Trophoblast cell (in vitro differentiated cells and primary cell): Measurements from ENCODE around the gene ITPK1.

Experiments
- DNase-seq, 2 donors: peaks; one replicate each; pipeline ENCODE4 v3.0.0-alpha.2; 2016
- H2AFZ ChIP-seq: 2 replicates; pipeline ENCODE4 v1.6.1; 2013; ENCODE audit warnings: low read length, moderate library complexity, mild to moderate bottlenecking; ENCODE audit not compliant: insufficient read depth, poor library complexity
- H2AK5ac ChIP-seq: 2 replicates; pipeline ENCODE4 v1.6.1; 2013; ENCODE audit warnings: mild to moderate bottlenecking, low read length
- H2BK120ac ChIP-seq: 2 replicates; pipeline ENCODE4 v1.6.1; 2013; ENCODE audit warnings: low read length, mild to moderate bottlenecking, moderate library complexity; ENCODE audit not compliant: insufficient read depth, poor library complexity
- H2BK12ac ChIP-seq: 2 replicates; pipeline ENCODE4 v1.6.1; 2013; ENCODE audit warnings: mild to moderate bottlenecking, low read length, moderate library complexity
- H2BK5ac ChIP-seq: 2 replicates; pipeline ENCODE4 v1.6.1; 2013; ENCODE audit warnings: low read length, low read depth, moderate library complexity, mild to moderate bottlenecking; ENCODE audit not compliant: poor library complexity
- H3K14ac ChIP-seq: 2 replicates; pipeline ENCODE4 v1.6.1; 2013; ENCODE audit warnings: mild to moderate bottlenecking, low read length
- H3K18ac ChIP-seq: 2 replicates; pipeline ENCODE4 v1.6.1; 2013; ENCODE audit warnings: mild to moderate bottlenecking, low read length
- H3K23ac ChIP-seq: 2 replicates; pipeline ENCODE4 v1.6.1; 2013; ENCODE audit warnings: low read length
- H3K27ac ChIP-seq: 2 replicates; pipeline ENCODE4 v1.5.1; 2013; ENCODE audit warnings: low read depth, mild to moderate bottlenecking, inconsistent platforms, low read length, moderate library complexity
- H3K27me3 ChIP-seq: 2 replicates; pipeline ENCODE4 v1.6.1; 2013; ENCODE audit warnings: inconsistent platforms, mild to moderate bottlenecking, low read length, moderate library complexity; ENCODE audit not compliant: insufficient read depth
- H3K36me3 ChIP-seq, 2 experiments: 1 replicate in 1 of 2; 2 replicates in 1 of 2; pipeline ENCODE4 v1.6.1; 2013; ENCODE audit warnings: low read length in 2 of 2, mild to moderate bottlenecking in 2 of 2, moderate library complexity in 1 of 2; ENCODE audit not compliant: insufficient read depth in 2 of 2, control insufficient read depth in 1 of 2
- H3K4ac ChIP-seq: 2 replicates; pipeline ENCODE4 v1.6.1; 2013; ENCODE audit warnings: low read depth, mild to moderate bottlenecking, low read length, moderate library complexity
- H3K4me1 ChIP-seq, 2 experiments: 1 replicate in 1 of 2; 2 replicates in 1 of 2; pipeline ENCODE4 v1.6.1; 2013; ENCODE audit warnings: low read length in 2 of 2, mild to moderate bottlenecking in 2 of 2, moderate library complexity in 1 of 2; ENCODE audit not compliant: insufficient read depth in 2 of 2, control insufficient read depth in 1 of 2
- H3K4me2 ChIP-seq: 2 replicates; pipeline ENCODE4 v1.6.1; 2013; ENCODE audit warnings: inconsistent platforms, mild to moderate bottlenecking, low read length, moderate library complexity
- H3K4me3 ChIP-seq: 2 replicates; pipeline ENCODE4 v1.5.1; 2013; ENCODE audit warnings: mild to moderate bottlenecking, low read depth, low read length, inconsistent platforms
- H3K79me1 ChIP-seq: one replicate; pipeline ENCODE4 v1.6.1; 2013; ENCODE audit warnings: low read length
- H3K79me2 ChIP-seq: 2 replicates; pipeline ENCODE4 v1.6.1; 2013; ENCODE audit warnings: low read length, mild to moderate bottlenecking; ENCODE audit not compliant: control insufficient read depth, insufficient read depth, poor library complexity
- H3K9ac ChIP-seq: 2 replicates; pipeline ENCODE4 v1.6.1; 2013; ENCODE audit warnings: mild to moderate bottlenecking, low read length
- H3K9me3 ChIP-seq: 2 replicates; pipeline ENCODE4 v1.6.1; 2013; ENCODE audit warnings: low read depth, mild to moderate bottlenecking, control low read depth, inconsistent platforms, low read length; ENCODE audit not compliant: insufficient read depth
- H4K12ac ChIP-seq: 2 replicates; pipeline ENCODE4 v1.6.1; 2013; ENCODE audit warnings: low read depth, mild to moderate bottlenecking, low read length, moderate library complexity
- H4K8ac ChIP-seq: 2 replicates; pipeline ENCODE4 v1.6.1; 2013; ENCODE audit warnings: low read depth, mild to moderate bottlenecking, low read length, moderate library complexity
- H4K91ac ChIP-seq: one replicate; pipeline ENCODE4 v1.6.1; 2013; ENCODE audit warnings: low read depth, mild to moderate bottlenecking, low read length, moderate library complexity
- WGBS: extraction: QIAGEN DNeasy Blood & Tissue Kit; methylation state at CpG from one replicate; pipeline ENCODE4 v1.1.7; 2013; ENCODE audit warnings: missing lambda C conversion rate; ENCODE audit not compliant: insufficient read length, insufficient coverage; ENCODE audit errors: extremely low coverage; 5-methylcytosine and 5-hydroxymethylcytosine counted together

ITPK1 gene

GRCh38 chr14:93054876-93055275 lies 60.8 kb downstream of the ITPK1 start:
- H3K27ac ChIP-seq = no peak overlapping the region
- H3K14ac ChIP-seq = no peak overlapping the region
- H3K4ac ChIP-seq = no peak overlapping the region
- no peak overlapping the region for H2BK120ac ChIP-seq
- no peak overlapping the region for H4K12ac ChIP-seq
- H3K9me3 ChIP-seq = no peaks in the 10 kb centered on the region
- peaks cover 0 to 1% of the 10 kb centered on the region in 2 experiments for H3K4me1 ChIP-seq
- no peak overlapping the region for H4K8ac ChIP-seq
- DNase-seq = no peak
- H3K79me1 ChIP-seq = no peaks in the 10 kb centered on the region
- no peak overlapping the region for H2AFZ ChIP-seq
- H3K9ac ChIP-seq = no peak overlapping the region
- H3K23ac ChIP-seq = no peak overlapping the region
- no peaks in the 10 kb centered on the region for H3K36me3 ChIP-seq
- no peak overlapping the region for H2BK5ac ChIP-seq
- no peak overlapping the region for H3K4me3 ChIP-seq
- H2BK12ac ChIP-seq = no peak overlapping the region
- no peak overlapping the region for H3K18ac ChIP-seq
- no CpG with 5 or more reads among the region's 7 CpGs for WGBS
- H4K91ac ChIP-seq = no peak overlapping the region
- H3K4me2 ChIP-seq = no peak overlapping the region
- H3K79me2 ChIP-seq = no peaks in the 10 kb centered on the region
- H3K27me3 ChIP-seq = no peaks in the 10 kb centered on the region
- H2AK5ac ChIP-seq = no peak overlapping the region

DNA sequence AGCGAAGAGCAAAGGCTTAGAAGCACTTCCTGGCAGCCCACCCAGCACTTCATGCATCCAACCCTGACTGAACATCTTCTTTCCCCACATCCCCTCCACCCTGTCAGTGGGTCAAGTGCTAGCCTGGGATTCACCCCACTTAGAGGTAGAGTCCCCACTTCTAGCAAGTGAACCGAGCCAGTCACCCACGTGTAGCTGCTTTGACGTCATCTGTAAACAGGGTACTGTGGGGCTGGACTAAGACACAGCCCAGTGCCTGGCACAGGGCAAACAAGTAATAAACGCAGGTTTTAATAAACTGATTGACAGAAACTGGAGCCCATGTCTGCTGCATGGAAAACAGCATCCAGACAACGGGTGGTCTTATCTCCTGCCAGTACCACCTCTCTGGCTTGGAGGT lies 61.7 kb downstream of the ITPK1 start:
- Histone ChIP-seq H3K79me2 (no peaks in the 10 kb centered on the region), H3K14ac (no peak overlapping the region), H3K4ac (no peak overlapping the region), H3K9ac (no peak overlapping the region), H3K79me1 (no peaks in the 10 kb centered on the region), H3K4me1 (no peaks in the 10 kb centered on the region), H4K12ac (no peak overlapping the region), H3K36me3 (no peaks in the 10 kb centered on the region), H3K4me2 (no peak overlapping the region), H4K91ac (no peak overlapping the region), H2AK5ac (no peak overlapping the region), H2BK12ac (no peak overlapping the region), H3K27me3 (no peaks in the 10 kb centered on the region), H2AFZ (no peak overlapping the region), H3K27ac (no peak overlapping the region), H3K18ac (no peak overlapping the region), H3K23ac (no peak overlapping the region), H3K9me3 (no peaks in the 10 kb centered on the region), H4K8ac (no peak overlapping the region), H2BK120ac (no peak overlapping the region), H2BK5ac (no peak overlapping the region), H3K4me3 (no peak overlapping the region)
- DNase-seq = no peak
- no CpG with 5 or more reads among the region's 6 CpGs for WGBS

- Histone ChIP-seq H3K36me3 (no peaks in the 10 kb centered on the region), H3K79me2 (no peaks in the 10 kb centered on the region), H3K4ac (no peak overlapping the region), H3K9me3 (no peaks in the 10 kb centered on the region), H4K91ac (no peak overlapping the region), H3K4me2 (no peak overlapping the region), H3K4me3 (no peak overlapping the region), H3K79me1 (no peaks in the 10 kb centered on the region), H2BK12ac (no peak overlapping the region), H2BK5ac (no peak overlapping the region), H2AFZ (no peak overlapping the region), H3K4me1 (no peaks in the 10 kb centered on the region), H3K18ac (no peak overlapping the region), H3K23ac (no peak overlapping the region), H4K8ac (no peak overlapping the region), H3K27ac (no peak overlapping the region), H4K12ac (no peak overlapping the region), H3K9ac (no peak overlapping the region), H3K27me3 (no peaks in the 10 kb centered on the region), H3K14ac (no peak overlapping the region), H2BK120ac (no peak overlapping the region), H2AK5ac (no peak overlapping the region)
- no peak for DNase-seq
- WGBS = no CpG with 5 or more reads among the region's 9 CpGs
Measured at GRCh38 chr14:93051600-93052546, 63.9 kb downstream of the ITPK1 start.

DNA sequence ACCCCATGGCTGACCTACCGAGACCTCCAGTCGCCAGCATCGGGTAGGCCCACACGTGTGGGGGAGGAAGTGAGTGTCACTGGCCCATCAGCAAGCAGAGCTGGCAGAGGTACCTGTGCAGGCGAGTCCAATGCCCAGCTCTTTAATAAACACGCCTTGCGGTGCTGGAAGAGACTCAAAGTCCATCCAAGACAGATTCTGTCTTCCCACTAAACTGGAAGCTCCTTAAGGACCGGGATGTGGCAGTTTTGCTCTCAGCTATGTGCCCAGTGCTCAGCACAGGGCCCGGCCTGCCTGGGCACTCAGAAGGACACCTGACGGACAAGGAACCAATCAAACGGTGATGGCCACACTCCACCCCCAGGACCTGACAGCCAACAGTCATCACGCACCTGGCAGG lies 65.0 kb downstream of the ITPK1 start:
- H3K18ac ChIP-seq = no peak overlapping the region
- H3K79me1 ChIP-seq = no peaks in the 10 kb centered on the region
- H2BK5ac ChIP-seq = no peak overlapping the region
- no peak overlapping the region for H4K12ac ChIP-seq
- no peak overlapping the region for H3K23ac ChIP-seq
- WGBS = no CpG with 5 or more reads among the region's 12 CpGs
- no peak overlapping the region for H3K9ac ChIP-seq
- no peak for DNase-seq
- H3K79me2 ChIP-seq = no peaks in the 10 kb centered on the region
- peaks cover 5 to 9% of the 10 kb centered on the region in 2 experiments for H3K4me1 ChIP-seq
- H2BK120ac ChIP-seq = no peak overlapping the region
- no peak overlapping the region for H3K4me2 ChIP-seq
- H3K9me3 ChIP-seq = no peaks in the 10 kb centered on the region
- no peak overlapping the region for H3K27ac ChIP-seq
- H2AK5ac ChIP-seq = no peak overlapping the region
- H3K4me3 ChIP-seq = no peak overlapping the region
- no peaks in the 10 kb centered on the region for H3K36me3 ChIP-seq
- H3K4ac ChIP-seq = no peak overlapping the region
- no peak overlapping the region for H3K14ac ChIP-seq
- H2AFZ ChIP-seq = no peak overlapping the region
- no peak overlapping the region for H4K8ac ChIP-seq
- no peak overlapping the region for H2BK12ac ChIP-seq
- no peaks in the 10 kb centered on the region for H3K27me3 ChIP-seq
- H4K91ac ChIP-seq = no peak overlapping the region
